T47D (cell line): ENCODE measurements around the gene MUS81.

ENCODE experiments used
- DNase-seq, 2 experiments: peaks; one replicate each; pipeline versions ENCODE4 v3.0.0 to v3.0.0-alpha.2; 2011 to 2012; ENCODE audit warnings: low read depth in 1 of 2, low spot score in 1 of 2
- JUND ChIP-seq: IDR thresholded peaks from 2 replicates; pipeline ENCODE4 v1.6.1; 2012; ENCODE audit warnings: low read depth
- in situ Hi-C: cut with HindIII; loops from 2 replicates; pipeline ENCODE4 v1.10.0; 2016; ENCODE audit warnings: low sequenced_read_pairs, low pct_unique_long_range_greater_than_20kb

Gene MUS81

GRCh38 chr11:65896034-65896999, 36.1 kb downstream of the MUS81 start:
- no peak for TF ChIP-seq JUND
- no peak for DNase-seq
- in situ Hi-C loops: no loop called here

GRCh38 chr11:65897020-65897471, 36.8 kb downstream of the MUS81 start:
- in situ Hi-C loops: no loop called here
- no peak for TF ChIP-seq JUND
- DNase-seq: no peak

- no peak for TF ChIP-seq JUND
- in situ Hi-C loops: no loop called here
- DNase-seq: no peak
Observed at GRCh38 chr11:65898656-65899355, 38.6 kb downstream of the MUS81 start.

GRCh38 chr11:65899356-65900124, 39.3 kb downstream of the MUS81 start:
- in situ Hi-C loops: no loop called here
- no peak for TF ChIP-seq JUND
- DNase-seq: no peak

GRCh38 chr11:65900125-65900898, 40.1 kb downstream of the MUS81 start, which contains the start of gene FOSL1:
TSS of gene FOSL1 (minus strand) at chr11:65900388. CDS start at chr11:65900339, 49 bp downstream.
- DNase-seq: peak; percentile 97

GRCh38 chr11:65900899-65901180, 40.6 kb downstream of the MUS81 start:
- TF ChIP-seq JUND: no peak
- in situ Hi-C loops: no loop called here
- DNase-seq: no peak

More at GRCh38 chr11:65900125-65900898, 40.1 kb downstream of the MUS81 start, which contains the start of gene FOSL1:
- no peak for TF ChIP-seq JUND
- in situ Hi-C loops: no loop called here

- TF ChIP-seq JUND: no peak
- in situ Hi-C loops: no loop called here
- no peak for DNase-seq
Observed at GRCh38 chr11:65903068-65903481, 42.8 kb downstream of the MUS81 start.

- in situ Hi-C loops: no loop called here
- no peak for DNase-seq
- no peak for TF ChIP-seq JUND
Observed at GRCh38 chr11:65903715-65904114, 43.5 kb downstream of the MUS81 start.

GRCh38 chr11:65906602-65907001, 46.4 kb downstream of the MUS81 start:
- no peak for DNase-seq
- in situ Hi-C loops: no loop called here
- no peak for TF ChIP-seq JUND

- in situ Hi-C loops: no loop called here
- no peak for TF ChIP-seq JUND
- DNase-seq: no peak
Observed at GRCh38 chr11:65907878-65908277, 47.6 kb downstream of the MUS81 start.

- in situ Hi-C loops: no loop called here
- DNase-seq: peak in 1 of 2 experiments; percentile 78
Observed at GRCh38 chr11:65911682-65912568, 51.7 kb downstream of the MUS81 start.

More at GRCh38 chr11:65911682-65912568, 51.7 kb downstream of the MUS81 start:
- no peak for TF ChIP-seq JUND
